Tracheal epithelial cell (primary cell): ENCODE measurements around the gene TRIM61. TPM values are rescaled to one million over a fixed set of nuclear protein-coding genes. Genes with fewer than 3 reads are reported as not detected.

ENCODE experiments used
- total RNA-seq: library from RNA; depleted of rRNA; stranded (reverse); fragments of >200 nt; gene quantifications from 2 replicates; pipeline ENCODE4 v1.2.1, GENCODE V29; 2014

The TRIM61 gene
- under 0.01 and 0.64 TPM in 2 replicates for total RNA-seq

GRCh38 chr4:164977243-164978164 lies at the start of gene TRIM61:
TRIM61 (minus strand) TSS chr4:164977657; CDS start chr4:164970002, 7,655 bp downstream.

Other genes with a start within 250 kb of the TRIM61 start
- not detected in 2 replicates for gene SMIM31, start 223.5 kb downstream of the TRIM61 start, total RNA-seq
- not detected in 2 replicates for gene APELA, start 100.5 kb downstream of the TRIM61 start, total RNA-seq
- not detected in 2 replicates for gene TRIM60, start 54.3 kb upstream of the TRIM61 start, total RNA-seq
- gene TRIM75, start 76.2 kb upstream of the TRIM61 start, total RNA-seq = not detected in 2 replicates
- 13.0 and 21.5 TPM in 2 replicates for gene TMEM192, start 135.2 kb upstream of the TRIM61 start, total RNA-seq
- gene KLHL2, start 229.9 kb upstream of the TRIM61 start, total RNA-seq = 18.8 and 30.9 TPM in 2 replicates